HCT116 (cell line): ENCODE data around the gene IQGAP2. TPM values are rescaled to one million over a fixed set of nuclear protein-coding genes. Genes with fewer than 3 reads are reported as not detected.

Source experiments
- ATAC-seq: fragments of 200-7000 bp; cut with Tn5 transposase; 2 replicates; pipeline ENCODE4 v1.9.1; 2020; ENCODE audit warnings: mild to moderate bottlenecking, moderate library complexity
- BruUV-seq: library from RNA; stranded (reverse); fragments of 400-500 nt; replicated peaks from 2 replicates; lab custom pipeline; 2021; lab: Mats Ljungman, UMichigan
- CTCF ChIA-PET: fragments of 300-600 bp; sonication (Branson Sonifier 250); formaldehyde crosslinking; loops from one replicate; lab custom pipeline; 2021; ENCODE audit warnings: antibody characterized with exemption; lab: Charles Lee
- POLR2A ChIA-PET: fragments of 300-600, 350-600 bp; sonication (Branson Sonifier 250); formaldehyde crosslinking; loops from one replicate; lab custom pipeline; 2021; ENCODE audit warnings: antibody characterized with exemption; lab: Charles Lee
- RAD21 ChIA-PET, 2 experiments: fragments of 300-600 bp; sonication (Branson Sonifier 250); formaldehyde crosslinking; loops; one replicate each; lab custom pipeline; 2023; ENCODE audit warnings: low total read pairs in 2 of 2; ENCODE audit not compliant: uncharacterized antibody in 2 of 2, unreplicated experiment in 2 of 2, low non-redundant PET in 1 of 2; lab: Charles Lee
- DNase-seq: peaks from one replicate; pipeline ENCODE4 v3.0.0-alpha.2; 2010; ENCODE audit warnings: low read depth, low spot score
- H2AFZ ChIP-seq: fragments of 200-600 bp; shearing (Covaris generic), sonication (generic); 2 replicates; pipeline ENCODE4 v1.6.1; 2017; ENCODE audit warnings: low read depth, mixed run types, mixed read lengths, antibody characterized with exemption, low read length; ENCODE audit not compliant: poor library complexity, severe bottlenecking
- H3K27ac ChIP-seq: 2 replicates; pipeline ENCODE4 v1.5.1; 2012; ENCODE audit warnings: low read depth, low read length
- H3K27me3 ChIP-seq: fragments of 200-600 bp; sonication (generic); 2 replicates; pipeline ENCODE4 v1.6.1; 2016; ENCODE audit warnings: mixed run types, low read length, mixed read lengths; ENCODE audit not compliant: insufficient read depth
- H3K36me3 ChIP-seq, 2 experiments: fragments of 200-500 bp in 1 of 2; fragments of 200-600 bp in 1 of 2; sonication (Bioruptor generic) in 1 of 2; sonication (generic) in 1 of 2; 2 replicates each; pipeline versions ENCODE4 v1.5.1 to v1.6.1; 2014 to 2016; ENCODE audit warnings: low read length in 2 of 2, inconsistent platforms in 1 of 2, mixed read lengths in 1 of 2, mixed run types in 1 of 2; ENCODE audit not compliant: insufficient read depth in 2 of 2, control insufficient read depth in 1 of 2
- H3K4me1 ChIP-seq, 2 experiments: fragments of 200-600 bp in 1 of 2; sonication (generic) in 1 of 2; 2 replicates each; pipeline versions ENCODE4 v1.5.1 to v1.6.1; 2012 to 2017; ENCODE audit warnings: low read length in 2 of 2, inconsistent platforms in 1 of 2, mild to moderate bottlenecking in 1 of 2, mixed read lengths in 1 of 2, mixed run types in 1 of 2, moderate library complexity in 1 of 2; ENCODE audit not compliant: insufficient read depth in 2 of 2, control insufficient read depth in 1 of 2
- H3K4me2 ChIP-seq: fragments of 200-600 bp; sonication (generic); 2 replicates; pipeline ENCODE4 v1.6.1; 2017; ENCODE audit warnings: mixed run types, low read length, mixed read lengths
- H3K4me3 ChIP-seq, 2 experiments: fragments of 200-600 bp in 1 of 2; sonication (generic) in 1 of 2; replicated peaks in 1 of 2; 2 replicates each; pipeline ENCODE4 v1.5.1; 2011 to 2016; ENCODE audit warnings: low read length in 2 of 2, control low read depth in 1 of 2, low read depth in 1 of 2, mild to moderate bottlenecking in 1 of 2, mixed read lengths in 1 of 2, mixed run types in 1 of 2
- H3K79me2 ChIP-seq: fragments of 200-600 bp; sonication (generic); 2 replicates; pipeline ENCODE4 v1.6.1; 2017; ENCODE audit warnings: mild to moderate bottlenecking, mixed run types, low read length, moderate library complexity, mixed read lengths; ENCODE audit not compliant: insufficient read depth
- H3K9ac ChIP-seq: fragments of 200-600 bp; sonication (generic); 2 replicates; pipeline ENCODE4 v1.6.1; 2016; ENCODE audit warnings: low read length, mixed read lengths
- H3K9me2 ChIP-seq: fragments of 200-600 bp; sonication (generic), shearing (Covaris generic); 2 replicates; pipeline ENCODE4 v1.6.1; 2017; ENCODE audit warnings: mixed run types, mild to moderate bottlenecking, moderate library complexity; ENCODE audit not compliant: insufficient read depth
- H3K9me3 ChIP-seq, 2 experiments: fragments of 200-500 bp in 1 of 2; fragments of 200-600 bp in 1 of 2; sonication (Bioruptor generic) in 1 of 2; sonication (generic) in 1 of 2; 2 replicates each; pipeline ENCODE4 v1.6.1; 2014 to 2017; ENCODE audit warnings: low read length in 2 of 2, mixed read lengths in 2 of 2, inconsistent platforms in 1 of 2, low read depth in 1 of 2, mild to moderate bottlenecking in 1 of 2, mixed run types in 1 of 2, moderate library complexity in 1 of 2; ENCODE audit not compliant: control insufficient read depth in 1 of 2, insufficient read depth in 1 of 2
- H4K20me1 ChIP-seq: fragments of 200-600 bp; sonication (generic), shearing (Covaris generic); 2 replicates; pipeline ENCODE4 v1.6.1; 2017; ENCODE audit warnings: mixed run types, mild to moderate bottlenecking, moderate library complexity; ENCODE audit not compliant: insufficient read depth
- ATF3 ChIP-seq: IDR thresholded peaks from 2 replicates; pipeline ENCODE4 v1.6.1; 2012
- CBX3 ChIP-seq: IDR thresholded peaks from 2 replicates; pipeline ENCODE4 v1.6.1; 2012; ENCODE audit warnings: low read depth
- CTCF ChIP-seq, 3 experiments: fragments of 200-600 bp in 1 of 3; sonication (generic) in 1 of 3; IDR thresholded peaks in 2 of 3; conservative IDR thresholded peaks in 1 of 3; 2 replicates each; pipeline ENCODE4 v1.5.1; 2012 to 2017; ENCODE audit warnings: low read depth in 2 of 3, low read length in 2 of 3, antibody characterized with exemption in 1 of 3, borderline replicate concordance in 1 of 3, control low read depth in 1 of 3, mild to moderate bottlenecking in 1 of 3, mixed read lengths in 1 of 3, mixed run types in 1 of 3, moderate library complexity in 1 of 3; ENCODE audit not compliant: insufficient read depth in 1 of 3
- FOSL1 ChIP-seq: IDR thresholded peaks from 2 replicates; pipeline ENCODE4 v1.6.1; 2012; ENCODE audit warnings: low read depth
- JUND ChIP-seq: IDR thresholded peaks from 2 replicates; pipeline ENCODE4 v1.6.1; 2012
- MAX ChIP-seq: IDR thresholded peaks from 2 replicates; pipeline ENCODE4 v1.6.1; 2012
- POLR2A ChIP-seq: IDR thresholded peaks from 2 replicates; pipeline ENCODE4 v1.7.0; 2011; ENCODE audit warnings: borderline replicate concordance; ENCODE audit not compliant: insufficient read depth, insufficient read length; ENCODE audit errors: extremely low read depth
- POLR2AphosphoS5 ChIP-seq: IDR thresholded peaks from 2 replicates; pipeline ENCODE4 v1.6.1; 2011; ENCODE audit warnings: mild to moderate bottlenecking, low read depth, low read length, moderate library complexity
- REST ChIP-seq: IDR thresholded peaks from 2 replicates; pipeline ENCODE4 v1.6.1; 2012; ENCODE audit warnings: low read depth
- SIN3A ChIP-seq: IDR thresholded peaks from 2 replicates; pipeline ENCODE4 v1.6.1; 2012; ENCODE audit warnings: low read depth
- SP1 ChIP-seq: IDR thresholded peaks from 2 replicates; pipeline ENCODE4 v1.6.1; 2012; ENCODE audit warnings: low read depth
- YY1 ChIP-seq: IDR thresholded peaks from 2 replicates; pipeline ENCODE4 v1.6.1; 2011; ENCODE audit warnings: low read length, low read depth, moderate library complexity, mild to moderate bottlenecking; ENCODE audit not compliant: insufficient replicate concordance; ENCODE audit errors: extremely low read depth
- ZFX ChIP-seq: fragments of 450-650 bp; IDR thresholded peaks from 2 replicates; pipeline ENCODE4 v1.6.1; 2017
- ZNF274 ChIP-seq: fragments of 200-500 bp; sonication (Bioruptor generic); IDR thresholded peaks from 2 replicates; pipeline ENCODE4 v1.6.1; 2014; ENCODE audit warnings: mild to moderate bottlenecking, low read depth, low read length, inconsistent platforms
- intact Hi-C: fragments of 100-400 bp; cut with micrococcal nuclease; formaldehyde crosslinking; loops from 2 replicates; pipeline ENCODE4 v1.10.0; 2022
- total RNA-seq: library from RNA; stranded (reverse); gene quantifications from one replicate; pipeline ENCODE4 v1.2.1, GENCODE V29; 2021; ENCODE audit not compliant: unreplicated experiment

IQGAP2 gene
- total RNA-seq, 1 experiment from 2014 or later = 2.0 TPM

GRCh38 chr5:76693141-76693540 is 290.1 kb downstream of the IQGAP2 start:
- intact Hi-C loops = no loop called here
- Histone ChIP-seq H3K4me2 (no peak overlapping the region), H3K4me3 (no peak overlapping the region), H4K20me1 (no peaks in the 10 kb centered on the region), H3K27ac (no peak overlapping the region), H3K9me3 (no peaks in the 10 kb centered on the region), H3K27me3 (no peaks in the 10 kb centered on the region), H3K9ac (no peak overlapping the region), H2AFZ (no peak overlapping the region), H3K9me2 (0 out of 2 replicates have a peak, but pooled peaks cover 3% of the 10 kb centered on the region), H3K36me3 (no peaks in the 10 kb centered on the region), H3K4me1 (peaks cover 18 to 35% of the 10 kb centered on the region in 2 experiments), H3K79me2 (no peaks in the 10 kb centered on the region)
- RAD21 ChIA-PET = no interaction called here
- TF ChIP-seq SIN3A (no peak), FOSL1 (no peak)
- DNase-seq = no peak
- BruUV-seq = no TSS peak
- CTCF ChIA-PET = no interaction called here
- POLR2A ChIA-PET = no interaction called here
- no peak for ATAC-seq

- Histone ChIP-seq H3K27ac (no peak overlapping the region), H4K20me1 (no peaks in the 10 kb centered on the region), H2AFZ (no peak overlapping the region), H3K36me3 (no peaks in the 10 kb centered on the region), H3K79me2 (no peaks in the 10 kb centered on the region), H3K9ac (no peak overlapping the region), H3K4me3 (no peak overlapping the region), H3K4me2 (no peak overlapping the region), H3K4me1 (peaks cover 11 to 24% of the 10 kb centered on the region in 2 experiments), H3K9me3 (no peaks in the 10 kb centered on the region), H3K9me2 (0 out of 2 replicates have a peak, but pooled peaks cover 3% of the 10 kb centered on the region), H3K27me3 (no peaks in the 10 kb centered on the region)
- intact Hi-C loops = no loop called here
- DNase-seq (no peak), ATAC-seq (no peak)
- RAD21 ChIA-PET = no interaction called here
- POLR2A ChIA-PET = no interaction called here
- CTCF ChIA-PET = no interaction called here
- no TSS peak for BruUV-seq
- TF ChIP-seq REST = no peak
- TF ChIP-seq YY1 = no peak
- TF ChIP-seq CBX3 = no peak
- TF ChIP-seq SP1 = no peak
- TF ChIP-seq MAX = no peak
- TF ChIP-seq JUND = no peak
- no peak for TF ChIP-seq CTCF (IDR thresholded peaks at IDR 0.05 in 2 of 3, conservative IDR thresholded peaks at IDR 0.05 in 1 of 3; ENCODE audit: borderline replicate concordance in 1 of 3, insufficient read depth in 1 of 3, low read depth in 2 of 3, low read length in 2 of 3)
- TF ChIP-seq ZNF274 = no peak
- no peak for TF ChIP-seq SIN3A
- TF ChIP-seq ZFX = no peak
- no peak for TF ChIP-seq POLR2A
- no peak for TF ChIP-seq POLR2AphosphoS5
- no peak for TF ChIP-seq FOSL1
- TF ChIP-seq ATF3 = no peak
These were observed 291.2 kb downstream of the IQGAP2 start for GRCh38 chr5:76694317-76694716.
